Measurements from ENCODE around the gene KRT9. TPM values are rescaled to one million over a fixed set of nuclear protein-coding genes. Genes with fewer than 3 reads are reported as not detected.
"Not testable (repeated sequence)": the region's sequence is repeated elsewhere in the genome, so short reads cannot be mapped to it uniquely, and the experiment has no call there.

KRT9 gene
- total RNA-seq, 5 donors from 2014 or later (not counting 1 experiment from before 2014, with no cell fraction given), result not detected

- Mint-ChIP-seq H3K4me1 (peaks cover 10 to 21% (median 17%) of the 10 kb centered on the region in 3 donors), H3K27me3 (peaks cover 2 to 6% of the 10 kb centered on the region in 2 donors), H3K36me3 (no peaks in the 10 kb centered on the region), H3K27ac (no peak overlapping the region), H3K9me3 (peaks cover 0 to 7% (median 2%) of the 10 kb centered on the region in 3 donors), H3K4me3 (no peak overlapping the region)
- H3K9me3 ChIP-seq, result no peaks in the 10 kb centered on the region
- peaks cover 0 to 20% of the 10 kb centered on the region in 2 experiments for H3K4me1 ChIP-seq (ENCODE audit: control insufficient read depth in 1 of 2, extremely low read depth in 1 of 2, insufficient read depth in 2 of 2, low read length in 2 of 2)
- H3K27me3 ChIP-seq (replicated peaks in 1 of 2; ENCODE audit: control insufficient read depth in 2 of 2, extremely low read depth in 1 of 2, insufficient read depth in 2 of 2, low read length in 1 of 2), result peaks cover 0 to 19% of the 10 kb centered on the region in 2 experiments
- ATAC-seq (replicated peaks in 1 of 4), result no peak
- no peak overlapping the region for H3K27ac ChIP-seq (ENCODE audit: low read length)
- no peaks in the 10 kb centered on the region for H3K36me3 ChIP-seq (ENCODE audit: control insufficient read depth in 2 of 2, extremely low read depth in 1 of 2, insufficient read depth in 1 of 2, low read length in 1 of 2)
- H3K4me3 ChIP-seq (ENCODE audit: control insufficient read depth in 1 of 2, extremely low read depth in 1 of 2, low read length in 1 of 2), result no peak overlapping the region
- DNase-seq, result no peak
- 88% methylated on average over 2 of the region's 5 CpGs for WGBS (ENCODE audit: insufficient coverage)
- CTCF ChIA-PET, result interaction anchor here in 1 of 2 donors (0.7 kb wide), 1 partner anchor 43 kb away, joined by 3 read pairs; no protein-coding TSS in a partner anchor
- POLR2A ChIA-PET, result interaction anchor here in 1 of 2 donors (0.5 kb wide), 1 partner anchor 624 kb away, joined by 8 read pairs; no protein-coding TSS in a partner anchor
Measured at GRCh38 chr17:41544935-41545334, 26.9 kb downstream of the KRT9 start.

GRCh38 chr17:41544491-41544892 is 27.4 kb downstream of the KRT9 start:
- no peak overlapping the region for H3K27ac Mint-ChIP-seq
- Histone ChIP-seq H3K4me3 (ENCODE audit: control insufficient read depth in 1 of 2, extremely low read depth in 1 of 2, low read length in 1 of 2) (no peak overlapping the region), H3K36me3 (ENCODE audit: control insufficient read depth in 2 of 2, extremely low read depth in 1 of 2, insufficient read depth in 1 of 2, low read length in 1 of 2) (no peaks in the 10 kb centered on the region), H3K9me3 (no peaks in the 10 kb centered on the region), H3K27ac (ENCODE audit: low read length) (no peak overlapping the region), H3K27me3 (replicated peaks in 1 of 2; ENCODE audit: control insufficient read depth in 2 of 2, extremely low read depth in 1 of 2, insufficient read depth in 2 of 2, low read length in 1 of 2) (peaks cover 0 to 19% of the 10 kb centered on the region in 2 experiments), H3K4me1 (ENCODE audit: control insufficient read depth in 1 of 2, extremely low read depth in 1 of 2, insufficient read depth in 2 of 2, low read length in 2 of 2) (peaks cover 0 to 17% of the 10 kb centered on the region in 2 experiments)
- H3K27me3 Mint-ChIP-seq, result peaks cover 2 to 6% of the 10 kb centered on the region in 2 donors
- no peak for DNase-seq
- ATAC-seq (replicated peaks in 1 of 4), result no peak
- peaks cover 8 to 19% (median 16%) of the 10 kb centered on the region in 3 donors for H3K4me1 Mint-ChIP-seq
- POLR2A ChIA-PET, result no interaction called here
- H3K9me3 Mint-ChIP-seq, result peaks cover 0 to 7% (median 2%) of the 10 kb centered on the region in 3 donors
- H3K4me3 Mint-ChIP-seq, result no peak overlapping the region
- CTCF ChIA-PET, result interaction anchor here in 1 of 2 donors (0.7 kb wide), 1 partner anchor 42 kb away, joined by 3 read pairs; no protein-coding TSS in a partner anchor
- H3K36me3 Mint-ChIP-seq, result no peaks in the 10 kb centered on the region
- 83% methylated on average over 1 of the region's 5 CpGs for WGBS (ENCODE audit: insufficient coverage)

- H3K36me3 Mint-ChIP-seq; POLR2A ChIA-PET; H3K4me3 Mint-ChIP-seq; H3K27ac ChIP-seq (ENCODE audit: low read length); H3K27me3 Mint-ChIP-seq; H3K36me3 ChIP-seq (ENCODE audit: control insufficient read depth in 2 of 2, extremely low read depth in 1 of 2, insufficient read depth in 1 of 2, low read length in 1 of 2); H3K4me1 ChIP-seq (ENCODE audit: control insufficient read depth in 1 of 2, extremely low read depth in 1 of 2, insufficient read depth in 2 of 2, low read length in 2 of 2); H3K9me3 Mint-ChIP-seq; H3K27ac Mint-ChIP-seq; H3K4me3 ChIP-seq (ENCODE audit: control insufficient read depth in 1 of 2, extremely low read depth in 1 of 2, low read length in 1 of 2); ATAC-seq (replicated peaks in 1 of 4); DNase-seq; CTCF ChIA-PET; H3K4me1 Mint-ChIP-seq; H3K9me3 ChIP-seq: not testable (repeated sequence)
- 83% methylated on average over 7 of the region's 10 CpGs for WGBS (ENCODE audit: insufficient coverage)
- peaks cover 0 to 10% of the 10 kb centered on the region in 2 experiments for H3K27me3 ChIP-seq (replicated peaks in 1 of 2; ENCODE audit: control insufficient read depth in 2 of 2, extremely low read depth in 1 of 2, insufficient read depth in 2 of 2, low read length in 1 of 2)
Measured at GRCh38 chr17:41542786-41543185, 29.1 kb downstream of the KRT9 start.

GRCh38 chr17:41542357-41542756 is 29.5 kb downstream of the KRT9 start:
- no CpG with 5 or more reads among the region's 2 CpGs for WGBS (ENCODE audit: insufficient coverage)
- CTCF ChIA-PET, result interaction anchor here in 1 of 2 donors (0.6 kb wide), 1 partner anchor 11 kb away, joined by 3 read pairs; no protein-coding TSS in a partner anchor
- H3K4me1 ChIP-seq (ENCODE audit: control insufficient read depth in 1 of 2, extremely low read depth in 1 of 2, insufficient read depth in 2 of 2, low read length in 2 of 2), result no peaks in the 10 kb centered on the region
- H3K4me1 Mint-ChIP-seq, result no peaks in the 10 kb centered on the region
- no peak for ATAC-seq (replicated peaks in 1 of 4)
- POLR2A ChIA-PET, result interaction anchor here in 1 of 2 donors (0.5 kb wide), 1 partner anchor 11 kb away, joined by 3 read pairs; no protein-coding TSS in a partner anchor
- no peaks in the 10 kb centered on the region for H3K9me3 ChIP-seq
- H3K27ac ChIP-seq (ENCODE audit: low read length), result no peak overlapping the region
- peaks cover 0 to 10% of the 10 kb centered on the region in 2 experiments for H3K27me3 ChIP-seq (replicated peaks in 1 of 2; ENCODE audit: control insufficient read depth in 2 of 2, extremely low read depth in 1 of 2, insufficient read depth in 2 of 2, low read length in 1 of 2)
- H3K36me3 Mint-ChIP-seq, result no peaks in the 10 kb centered on the region
- H3K4me3 Mint-ChIP-seq, result no peak overlapping the region
- H3K27me3 Mint-ChIP-seq, result peaks cover 0 to 3% of the 10 kb centered on the region in 2 donors
- H3K27ac Mint-ChIP-seq, result no peak overlapping the region
- no peak overlapping the region for H3K4me3 ChIP-seq (ENCODE audit: control insufficient read depth in 1 of 2, extremely low read depth in 1 of 2, low read length in 1 of 2)
- DNase-seq, result no peak
- peaks cover 0 to 7% (median 2%) of the 10 kb centered on the region in 3 donors for H3K9me3 Mint-ChIP-seq
- no peaks in the 10 kb centered on the region for H3K36me3 ChIP-seq (ENCODE audit: control insufficient read depth in 2 of 2, extremely low read depth in 1 of 2, insufficient read depth in 1 of 2, low read length in 1 of 2)

- Histone ChIP-seq H3K4me3 (ENCODE audit: control insufficient read depth in 1 of 2, extremely low read depth in 1 of 2, low read length in 1 of 2) (no peak overlapping the region), H3K4me1 (ENCODE audit: control insufficient read depth in 1 of 2, extremely low read depth in 1 of 2, insufficient read depth in 2 of 2, low read length in 2 of 2) (no peaks in the 10 kb centered on the region), H3K27me3 (replicated peaks in 1 of 2; ENCODE audit: control insufficient read depth in 2 of 2, extremely low read depth in 1 of 2, insufficient read depth in 2 of 2, low read length in 1 of 2) (peaks cover 0 to 13% of the 10 kb centered on the region in 2 experiments), H3K27ac (ENCODE audit: low read length) (no peak overlapping the region), H3K36me3 (ENCODE audit: control insufficient read depth in 2 of 2, extremely low read depth in 1 of 2, insufficient read depth in 1 of 2, low read length in 1 of 2) (no peaks in the 10 kb centered on the region), H3K9me3 (no peaks in the 10 kb centered on the region)
- Mint-ChIP-seq H3K36me3 (no peaks in the 10 kb centered on the region), H3K4me1 (no peaks in the 10 kb centered on the region), H3K27ac (no peak overlapping the region), H3K4me3 (no peak overlapping the region), H3K9me3 (no peaks in the 10 kb centered on the region), H3K27me3 (peaks cover 6 to 7% of the 10 kb centered on the region in 2 donors)
- DNase-seq (no peak), ATAC-seq (replicated peaks in 1 of 4) (no peak)
- ChIA-PET CTCF (interaction anchor here in 1 of 2 donors (1.8 kb wide), 1 partner anchor 8 kb away, joined by 7 read pairs; no protein-coding TSS in a partner anchor), POLR2A (no interaction called here)
- WGBS (ENCODE audit: insufficient coverage), result 78% methylated on average over 9 of the region's 10 CpGs
Measured at GRCh38 chr17:41540921-41541625, 30.8 kb downstream of the KRT9 start.

- peaks cover 0 to 17% of the 10 kb centered on the region in 2 experiments for H3K27me3 ChIP-seq (replicated peaks in 1 of 2; ENCODE audit: control insufficient read depth in 2 of 2, extremely low read depth in 1 of 2, insufficient read depth in 2 of 2, low read length in 1 of 2)
- H3K27me3 Mint-ChIP-seq, result peaks cover 10 to 13% of the 10 kb centered on the region in 2 donors
- H3K9me3 Mint-ChIP-seq, result no peaks in the 10 kb centered on the region
- CTCF ChIA-PET, result interaction anchor here in 1 of 2 donors (1.8 kb wide), 1 partner anchor 9 kb away, joined by 7 read pairs; no protein-coding TSS in a partner anchor
- no peak overlapping the region for H3K27ac ChIP-seq (ENCODE audit: low read length)
- no peak overlapping the region for H3K4me3 Mint-ChIP-seq
- no peak overlapping the region for H3K4me3 ChIP-seq (ENCODE audit: control insufficient read depth in 1 of 2, extremely low read depth in 1 of 2, low read length in 1 of 2)
- WGBS (ENCODE audit: insufficient coverage), result 76% methylated on average over 5 of the region's 7 CpGs
- ATAC-seq (replicated peaks in 1 of 4) (no peak), DNase-seq (no peak)
- no peaks in the 10 kb centered on the region for H3K4me1 Mint-ChIP-seq
- POLR2A ChIA-PET, result interaction anchor here in 1 of 2 donors (0.5 kb wide), 1 partner anchor 785 kb away, joined by 3 read pairs; the partner anchor contains the start of gene KRT25
- no peak overlapping the region for H3K27ac Mint-ChIP-seq
- H3K36me3 Mint-ChIP-seq, result no peaks in the 10 kb centered on the region
- no peaks in the 10 kb centered on the region for H3K36me3 ChIP-seq (ENCODE audit: control insufficient read depth in 2 of 2, extremely low read depth in 1 of 2, insufficient read depth in 1 of 2, low read length in 1 of 2)
- H3K4me1 ChIP-seq (ENCODE audit: control insufficient read depth in 1 of 2, extremely low read depth in 1 of 2, insufficient read depth in 2 of 2, low read length in 2 of 2), result no peaks in the 10 kb centered on the region
- H3K9me3 ChIP-seq, result no peaks in the 10 kb centered on the region
Measured at GRCh38 chr17:41539979-41540701, 31.7 kb downstream of the KRT9 start.

Measured in T-cell (primary cell).